Panc1 (cell line): Measurements from ENCODE around the gene DHRSX. TPM values are rescaled to one million over a fixed set of nuclear protein-coding genes. Genes with fewer than 3 reads are reported as not detected.

ENCODE experiments used
- ATAC-seq: fragments of 200-7000 bp; cut with Tn5 transposase; 2 replicates; pipeline ENCODE4 v1.9.1; 2020; ENCODE audit warnings: mild to moderate bottlenecking, moderate library complexity
- BruUV-seq: library from RNA; stranded (reverse); fragments of 400-500 nt; replicated peaks from 2 replicates; lab custom pipeline; 2021; lab: Mats Ljungman, UMichigan
- CTCF ChIA-PET: fragments of 300-600 bp; sonication (Branson Sonifier 250); formaldehyde crosslinking; loops from one replicate; lab custom pipeline; 2022; ENCODE audit warnings: antibody characterized with exemption; lab: Charles Lee
- POLR2A ChIA-PET: fragments of 300-600 bp; sonication (Branson Sonifier 250); formaldehyde crosslinking; loops from one replicate; lab custom pipeline; 2022; ENCODE audit warnings: antibody characterized with exemption; lab: Charles Lee
- DNase-seq: peaks from one replicate; pipeline ENCODE4 v3.0.0-alpha.2; 2010; ENCODE audit warnings: low read depth, low spot score
- H3K27ac ChIP-seq: 2 replicates; pipeline ENCODE4 v1.5.1; 2011; ENCODE audit warnings: mild to moderate bottlenecking, low read length, inconsistent platforms
- H3K27me3 ChIP-seq: fragments of 200-500 bp; sonication (Bioruptor generic); 2 replicates; pipeline ENCODE4 v1.6.0; 2014; ENCODE audit warnings: low read length, inconsistent platforms; ENCODE audit not compliant: control insufficient read depth, insufficient read depth
- H3K36me3 ChIP-seq: fragments of 200-500 bp; sonication (Bioruptor generic); 2 replicates; pipeline ENCODE4 v1.5.1; 2014; ENCODE audit warnings: inconsistent platforms, mild to moderate bottlenecking, low read length, moderate library complexity; ENCODE audit not compliant: control insufficient read depth, insufficient read depth
- H3K4me1 ChIP-seq: 2 replicates; pipeline ENCODE4 v1.5.1; 2011; ENCODE audit warnings: inconsistent platforms, mild to moderate bottlenecking, low read length, moderate library complexity; ENCODE audit not compliant: control insufficient read depth, insufficient read depth
- H3K4me3 ChIP-seq, 2 experiments: 2 replicates each; pipeline ENCODE4 v1.5.1; 2011 to 2012; ENCODE audit warnings: low read depth in 2 of 2, low read length in 2 of 2, mild to moderate bottlenecking in 2 of 2, inconsistent platforms in 1 of 2, moderate library complexity in 1 of 2
- H3K9me3 ChIP-seq: fragments of 200-500 bp; sonication (Bioruptor generic); 2 replicates; pipeline ENCODE4 v1.5.1; 2014; ENCODE audit warnings: low read depth, mild to moderate bottlenecking, inconsistent platforms, low read length, moderate library complexity; ENCODE audit not compliant: control insufficient read depth, insufficient read depth
- CTCF ChIP-seq: fragments of 450-650 bp; IDR thresholded peaks from 2 replicates; pipeline ENCODE4 v1.5.1; 2017; ENCODE audit warnings: mild to moderate bottlenecking
- POLR2AphosphoS5 ChIP-seq: IDR thresholded peaks from 2 replicates; pipeline ENCODE4 v1.6.1; 2012; ENCODE audit warnings: mild to moderate bottlenecking, low read depth, low read length, moderate library complexity
- REST ChIP-seq, 2 experiments: IDR thresholded peaks; 2 replicates each; pipeline ENCODE4 v1.6.1; 2011 to 2012; ENCODE audit warnings: low read depth in 2 of 2, control low read depth in 1 of 2, low read length in 1 of 2, mild to moderate bottlenecking in 1 of 2, moderate library complexity in 1 of 2; ENCODE audit not compliant: insufficient read depth in 1 of 2
- SIN3A ChIP-seq: IDR thresholded peaks from 2 replicates; pipeline ENCODE4 v1.6.1; 2012; ENCODE audit warnings: low read depth, mild to moderate bottlenecking, low read length, moderate library complexity, borderline replicate concordance; ENCODE audit not compliant: insufficient read depth
- TCF7L2 ChIP-seq: IDR thresholded peaks from 2 replicates; pipeline ENCODE4 v1.6.1; 2011; ENCODE audit warnings: mild to moderate bottlenecking, low read depth, low read length, inconsistent platforms
- in situ Hi-C: cut with HindIII; loops from 2 replicates; pipeline ENCODE4 v1.10.0; 2016; ENCODE audit warnings: low sequenced_read_pairs, low pct_unique_long_range_greater_than_20kb
- intact Hi-C: fragments of 100-400 bp; cut with micrococcal nuclease; formaldehyde crosslinking; loops from one replicate; pipeline ENCODE4 v1.10.0; 2022; ENCODE audit not compliant: unreplicated experiment
- total RNA-seq: library from RNA; stranded (reverse); gene quantifications from one replicate; pipeline ENCODE4 v1.2.1, GENCODE V29; 2021; ENCODE audit not compliant: unreplicated experiment

The DHRSX gene
- total RNA-seq, 1 experiment from 2014 or later: 20.1 TPM

- in situ Hi-C loops: no loop called here
- intact Hi-C loops: no loop called here
- no peaks in the 10 kb centered on the region for H3K9me3 ChIP-seq
- H3K36me3 ChIP-seq: no peaks in the 10 kb centered on the region
- TF ChIP-seq REST (IDR thresholded peaks at IDR 0.05; ENCODE audit: insufficient read depth in 1 of 2, low read depth in 2 of 2, low read length in 1 of 2) (no peak), SIN3A (no peak), CTCF (no peak), TCF7L2 (no peak), POLR2AphosphoS5 (no peak)
- CTCF ChIA-PET: no interaction called here
- no TSS peak for BruUV-seq
- POLR2A ChIA-PET: no interaction called here
- ATAC-seq: no peak
- H3K4me1 ChIP-seq: no peaks in the 10 kb centered on the region
- no peak overlapping the region for H3K27ac ChIP-seq
- no peak for DNase-seq
- no peaks in the 10 kb centered on the region for H3K27me3 ChIP-seq
- no peak overlapping the region for H3K4me3 ChIP-seq
Measured at GRCh38 chrX:2371026-2371711, 129.6 kb downstream of the DHRSX start.

- H3K36me3 ChIP-seq: no peaks in the 10 kb centered on the region
- ATAC-seq: no peak
- TF ChIP-seq CTCF (no peak), TCF7L2 (no peak), POLR2AphosphoS5 (no peak), REST (IDR thresholded peaks at IDR 0.05; ENCODE audit: insufficient read depth in 1 of 2, low read depth in 2 of 2, low read length in 1 of 2) (no peak), SIN3A (no peak)
- no peaks in the 10 kb centered on the region for H3K27me3 ChIP-seq
- no peak overlapping the region for H3K27ac ChIP-seq
- no TSS peak for BruUV-seq
- H3K9me3 ChIP-seq: no peaks in the 10 kb centered on the region
- H3K4me3 ChIP-seq: no peak overlapping the region
- CTCF ChIA-PET: no interaction called here
- no peak for DNase-seq
- in situ Hi-C loops (no loop called here), intact Hi-C loops (no loop called here)
- POLR2A ChIA-PET: no interaction called here
- H3K4me1 ChIP-seq: no peaks in the 10 kb centered on the region
Measured at GRCh38 chrX:2370456-2370855, 130.3 kb downstream of the DHRSX start.
